GM12878 (cell line): ENCODE data around the gene GPM6B. TPM values are rescaled to one million over a fixed set of nuclear protein-coding genes. Genes with fewer than 3 reads are reported as not detected.
A peak's percentile ranks its signal among the peaks of the same experiment; 100 is the strongest.

Experiments used
- ATAC-seq: fragments of 200-7000 bp; cut with Tn5 transposase; 3 replicates; pipeline ENCODE4 v1.9.1; 2020; ENCODE audit warnings: mild to moderate bottlenecking, moderate library complexity
- BruUV-seq: library from RNA; stranded (reverse); fragments of 400-500 nt; replicated peaks from 2 replicates; lab custom pipeline; 2021; lab: Mats Ljungman, UMichigan
- CTCF ChIA-PET: fragments of 300-600 bp; sonication (Branson Sonifier 250); formaldehyde crosslinking; extraction: SDS; loops from one replicate; lab custom pipeline; 2021; ENCODE audit warnings: inconsistent platforms; lab: Yijun Ruan, JAX
- POLR2A ChIA-PET: fragments of 350-600 bp; formaldehyde crosslinking; extraction: SDS; loops from one replicate; lab custom pipeline; 2021; ENCODE audit warnings: inconsistent platforms; lab: Charles Lee
- RAD21 ChIA-PET: fragments of 300-600 bp; sonication (Branson Sonifier 250); formaldehyde crosslinking; loops from one replicate; lab custom pipeline; 2023; ENCODE audit warnings: antibody characterized with exemption; ENCODE audit not compliant: unreplicated experiment; lab: Charles Lee
- SMC1A ChIA-PET: fragments of 300-600 bp; sonication (Branson Sonifier 250); formaldehyde crosslinking; loops from one replicate; lab custom pipeline; 2023; ENCODE audit not compliant: unreplicated experiment, uncharacterized antibody; lab: Charles Lee
- DNase-seq: peaks from one replicate; pipeline ENCODE4 v3.0.0-alpha.2; 2011; ENCODE audit warnings: low read depth, low spot score
- FAIRE-seq: peaks from 3 replicates; lab custom pipeline; 2011; peaks lifted over from hg19 to GRCh38; lab: Jason Lieb, UNC
- H2AFZ ChIP-seq: 2 replicates; pipeline ENCODE4 v1.6.0; 2011; ENCODE audit warnings: low read depth, low read length, control low read depth; ENCODE audit not compliant: control insufficient read depth
- H3K27ac ChIP-seq: 2 replicates; pipeline ENCODE4 v1.5.1; 2011; ENCODE audit warnings: control low read depth; ENCODE audit not compliant: control insufficient read depth, insufficient read depth
- H3K27me3 ChIP-seq, 2 experiments: replicated peaks in 1 of 2; 2 replicates each; pipeline versions ENCODE4 v1.6.0 to v1.6.1; 2011; ENCODE audit warnings: low read length in 1 of 2; ENCODE audit not compliant: control insufficient read depth in 2 of 2, insufficient read depth in 2 of 2
- H3K36me3 ChIP-seq, 2 experiments: 2 replicates each; pipeline ENCODE4 v1.5.1; 2011; ENCODE audit warnings: low read length in 1 of 2; ENCODE audit not compliant: control insufficient read depth in 2 of 2, insufficient read depth in 2 of 2
- H3K4me1 ChIP-seq: 2 replicates; pipeline ENCODE4 v1.6.1; 2011; ENCODE audit warnings: mild to moderate bottlenecking, low read length, moderate library complexity, mixed read lengths; ENCODE audit not compliant: control insufficient read depth, insufficient read depth
- H3K4me2 ChIP-seq: 2 replicates; pipeline ENCODE4 v1.6.0; 2011; ENCODE audit warnings: control low read depth; ENCODE audit not compliant: control insufficient read depth, insufficient read depth
- H3K4me3 ChIP-seq: fragments of 200-600 bp; sonication (generic); 2 replicates; pipeline ENCODE4 v1.5.1; 2016
- H3K79me2 ChIP-seq: 2 replicates; pipeline ENCODE4 v1.6.0; 2011; ENCODE audit warnings: low read length; ENCODE audit not compliant: control insufficient read depth, insufficient read depth
- H3K9ac ChIP-seq: 2 replicates; pipeline ENCODE4 v1.8.0; 2011; ENCODE audit warnings: low read length, control low read depth, mixed read lengths; ENCODE audit not compliant: control insufficient read depth, insufficient read depth
- H3K9me3 ChIP-seq: replicated peaks from 3 replicates; pipeline ENCODE4 v1.5.1; 2011; ENCODE audit warnings: mild to moderate bottlenecking, low read length; ENCODE audit not compliant: control insufficient read depth, insufficient read depth
- H4K20me1 ChIP-seq: 2 replicates; pipeline ENCODE4 v1.6.0; 2011; ENCODE audit not compliant: control insufficient read depth, insufficient read depth
- ASH2L ChIP-seq: fragments of 300-600, 200-600 bp; sonication (generic); IDR thresholded peaks from 2 replicates; pipeline ENCODE4 v1.6.1; 2017; ENCODE audit warnings: low read depth, mild to moderate bottlenecking, borderline replicate concordance
- CHD1 ChIP-seq: IDR thresholded peaks from 2 replicates; pipeline ENCODE4 v1.6.1; 2012; ENCODE audit warnings: low read depth, low read length, improper control_type of control experiment
- CHD4 ChIP-seq: fragments of 200-600 bp; sonication (generic); IDR thresholded peaks from 2 replicates; pipeline ENCODE4 v1.6.1; 2016; ENCODE audit warnings: mild to moderate bottlenecking
- ETV6 ChIP-seq, 2 experiments: fragments of 450-650 bp in 1 of 2; IDR thresholded peaks in 1 of 2; conservative IDR thresholded peaks in 1 of 2; 2 replicates each; pipeline ENCODE4 v1.6.1; 2014; ENCODE audit warnings: antibody characterized with exemption in 1 of 2, borderline replicate concordance in 1 of 2, low read depth in 1 of 2, mild to moderate bottlenecking in 1 of 2, moderate library complexity in 1 of 2
- HDAC2 ChIP-seq: fragments of 200-600 bp; sonication (generic); IDR thresholded peaks from 2 replicates; pipeline ENCODE4 v1.6.1; 2017
- MTA2 ChIP-seq: fragments of 450-650 bp; IDR thresholded peaks from 2 replicates; pipeline ENCODE4 v1.6.1; 2016; ENCODE audit warnings: low read depth, mild to moderate bottlenecking, moderate library complexity
- RAD21 ChIP-seq: IDR thresholded peaks from 2 replicates; pipeline ENCODE4 v1.6.1; 2011; ENCODE audit warnings: mild to moderate bottlenecking, low read depth, low read length, moderate library complexity; ENCODE audit not compliant: insufficient read depth
- RFX5 ChIP-seq: IDR thresholded peaks from 2 replicates; pipeline ENCODE4 v1.6.1; 2011; ENCODE audit warnings: low read depth, low read length, improper control_type of control experiment
- SMC3 ChIP-seq: IDR thresholded peaks from 2 replicates; pipeline ENCODE4 v1.6.1; 2011; ENCODE audit warnings: low read length, improper control_type of control experiment, borderline replicate concordance
- SPI1 ChIP-seq: IDR thresholded peaks from 2 replicates; pipeline ENCODE4 v1.6.1; 2011; ENCODE audit warnings: low read depth, mild to moderate bottlenecking, low read length, moderate library complexity, borderline replicate concordance; ENCODE audit not compliant: insufficient read depth
- STAT1 ChIP-seq: fragments of 450-650 bp; conservative IDR thresholded peaks from 2 replicates; pipeline ENCODE4 v1.6.1; 2014; ENCODE audit warnings: antibody characterized with exemption, mild to moderate bottlenecking
- SUZ12 ChIP-seq: fragments of 200-600 bp; sonication (generic); IDR thresholded peaks from one replicate; pipeline ENCODE4 v1.6.1; 2018; ENCODE audit warnings: antibody characterized with exemption, mild to moderate bottlenecking; ENCODE audit not compliant: unreplicated experiment
- WGBS: methylation state at CpG from one replicate; pipeline ENCODE4 v1.1.6; 2016; ENCODE audit warnings: low lambda C conversion rate; ENCODE audit not compliant: insufficient replicate concordance, insufficient coverage; ENCODE audit errors: missing lambda C conversion rate; 5-methylcytosine and 5-hydroxymethylcytosine counted together
- in situ Hi-C: fragments of 300-500 bp; cut with MboI; formaldehyde crosslinking; loops from 9 replicates; pipeline ENCODE4 v1.14.3; 2018; ENCODE audit warnings: mixed read lengths
- intact Hi-C: fragments of 100-400 bp; cut with micrococcal nuclease; formaldehyde crosslinking; loops from one replicate; pipeline ENCODE4 v1.14.2; 2022; ENCODE audit not compliant: unreplicated experiment
- polyA plus RNA-seq, 11 experiments: library from polyadenylated mRNA; depleted of rRNA in 4 of 11; unstranded in 6 of 11; stranded (reverse) in 5 of 11; fragments of >200 nt; fragmentation: Nextera tagmentation in 4 of 11; fragmentation: Illumina TruSeq in 1 of 11; extraction: Ambion mirVana in 4 of 11; extraction: Trizol in 1 of 11; gene quantifications; 1 replicate in 1 of 11; 2 replicates in 10 of 11; pipeline versions ENCODE4 v1.2.1 to v1.2.3, GENCODE V29; 2011 to 2016; ENCODE audit warnings: inconsistent platforms in 2 of 11, missing spikeins in 2 of 11, low read depth in 1 of 11
- total RNA-seq, 4 experiments: library from RNA; depleted of rRNA in 3 of 4; stranded (reverse); fragments of >200 nt in 3 of 4; fragmentation: Illumina TruSeq in 1 of 4; extraction: Trizol in 1 of 4; gene quantifications; 2 replicates each; pipeline versions ENCODE4 v1.2.1 to v1.2.3, GENCODE V29; 2013 to 2021
- TF ChIP-seq, protein P1 (sequence below), 3 experiments: IDR thresholded peaks in 2 of 3; conservative IDR thresholded peaks in 1 of 3; 2 replicates each; pipeline ENCODE4 v1.5.1; 2011; ENCODE audit warnings: low read depth in 3 of 3, low read length in 3 of 3, mild to moderate bottlenecking in 3 of 3, control low read depth in 2 of 3, moderate library complexity in 2 of 3, inconsistent platforms in 1 of 3, mixed read lengths in 1 of 3; ENCODE audit not compliant: control insufficient read depth in 2 of 3, insufficient read depth in 1 of 3; ENCODE audit errors: extremely low read depth in 1 of 3
- TF ChIP-seq, protein P2 (sequence below): fragments of 450-650 bp; IDR thresholded peaks from 2 replicates; pipeline ENCODE4 v1.6.1; 2017; ENCODE audit warnings: antibody characterized with exemption, mild to moderate bottlenecking, moderate library complexity
- TF ChIP-seq, protein P3 (sequence below): IDR thresholded peaks from 2 replicates; pipeline ENCODE4 v1.6.1; 2011; ENCODE audit warnings: low read depth, mild to moderate bottlenecking, low read length, moderate library complexity, borderline replicate concordance; ENCODE audit errors: extremely low read depth

GPM6B gene
- total and polyA plus RNA-seq, 10 of the 15 experiments (the other 5 are each of a cell fraction or from before 2014, with no cell fraction given), result 0.01 to 2.6 (median 0.37) TPM; not detected in 2

DNA sequence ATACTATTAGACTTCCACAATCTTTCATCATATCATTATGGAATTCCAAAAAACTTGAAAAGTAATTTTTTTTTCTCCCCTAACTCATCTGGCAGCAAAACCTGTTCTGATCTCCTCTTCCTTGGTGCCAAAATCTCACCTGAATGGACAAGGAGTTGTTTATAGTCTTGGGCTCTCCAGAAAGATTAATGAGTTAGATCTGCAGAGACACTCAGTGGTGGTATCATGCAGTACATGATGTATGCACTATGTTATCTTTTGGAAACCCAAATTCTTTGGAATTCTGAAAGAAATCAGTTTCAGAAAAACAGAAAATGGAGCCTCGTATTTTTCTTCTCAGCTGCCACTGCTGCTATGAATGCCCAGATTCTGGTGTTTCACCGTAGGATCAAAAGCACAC, 11.7 kb downstream of the GPM6B start:
- Histone ChIP-seq H3K4me2 (no peak overlapping the region), H3K27ac (no peak overlapping the region), H3K79me2 (no peaks in the 10 kb centered on the region), H4K20me1 (no peaks in the 10 kb centered on the region), H2AFZ (no peak overlapping the region), H3K27me3 (0 out of 4 replicates have a peak, but pooled peaks cover 0 to 6% of the 10 kb centered on the region in 2 experiments), H3K9me3 (no peaks in the 10 kb centered on the region; the same call in 2 of the 3 replicates), H3K4me1 (no peaks in the 10 kb centered on the region), H3K9ac (no peak overlapping the region), H3K36me3 (no peaks in the 10 kb centered on the region), H3K4me3 (no peak overlapping the region)
- RAD21 ChIA-PET, result no interaction called here
- ATAC-seq (peak; percentile 48; the same call in 2 of the 3 replicates), FAIRE-seq (no peak), DNase-seq (no peak)
- no TSS peak for BruUV-seq
- in situ Hi-C loops (no loop called here), intact Hi-C loops (loop anchor here (2.0 kb wide), 1 partner anchor 54 kb away; no protein-coding TSS in a partner anchor)
- CTCF ChIA-PET, result interaction anchor here (1.2 kb wide), 1 partner anchor 25 kb away, joined by 3 read pairs; no protein-coding TSS in a partner anchor
- 54% methylated on average over 2 of the region's 2 CpGs for WGBS
- SMC1A ChIA-PET, result no interaction called here
- POLR2A ChIA-PET, result no interaction called here
- TF ChIP-seq SUZ12, result no peak
- TF ChIP-seq SPI1, result no peak
- TF ChIP-seq ASH2L, result no peak
- TF ChIP-seq HDAC2, result no peak
- TF ChIP-seq ETV6 (conservative IDR thresholded peaks at IDR 0.05 in 1 of 2, IDR thresholded peaks at IDR 0.05 in 1 of 2; ENCODE audit: borderline replicate concordance in 1 of 2, low read depth in 1 of 2), result no peak
- TF ChIP-seq, protein P1, sequence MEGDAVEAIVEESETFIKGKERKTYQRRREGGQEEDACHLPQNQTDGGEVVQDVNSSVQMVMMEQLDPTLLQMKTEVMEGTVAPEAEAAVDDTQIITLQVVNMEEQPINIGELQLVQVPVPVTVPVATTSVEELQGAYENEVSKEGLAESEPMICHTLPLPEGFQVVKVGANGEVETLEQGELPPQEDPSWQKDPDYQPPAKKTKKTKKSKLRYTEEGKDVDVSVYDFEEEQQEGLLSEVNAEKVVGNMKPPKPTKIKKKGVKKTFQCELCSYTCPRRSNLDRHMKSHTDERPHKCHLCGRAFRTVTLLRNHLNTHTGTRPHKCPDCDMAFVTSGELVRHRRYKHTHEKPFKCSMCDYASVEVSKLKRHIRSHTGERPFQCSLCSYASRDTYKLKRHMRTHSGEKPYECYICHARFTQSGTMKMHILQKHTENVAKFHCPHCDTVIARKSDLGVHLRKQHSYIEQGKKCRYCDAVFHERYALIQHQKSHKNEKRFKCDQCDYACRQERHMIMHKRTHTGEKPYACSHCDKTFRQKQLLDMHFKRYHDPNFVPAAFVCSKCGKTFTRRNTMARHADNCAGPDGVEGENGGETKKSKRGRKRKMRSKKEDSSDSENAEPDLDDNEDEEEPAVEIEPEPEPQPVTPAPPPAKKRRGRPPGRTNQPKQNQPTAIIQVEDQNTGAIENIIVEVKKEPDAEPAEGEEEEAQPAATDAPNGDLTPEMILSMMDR (IDR thresholded peaks at IDR 0.05 in 2 of 3, conservative IDR thresholded peaks at IDR 0.05 in 1 of 3; ENCODE audit: control insufficient read depth in 2 of 3, extremely low read depth in 1 of 3, insufficient read depth in 1 of 3, low read depth in 3 of 3, low read length in 3 of 3), result peak in 2 of 3 experiments; percentile 16 to 31; a peak in 2 of 6 replicates
- TF ChIP-seq, protein P2, sequence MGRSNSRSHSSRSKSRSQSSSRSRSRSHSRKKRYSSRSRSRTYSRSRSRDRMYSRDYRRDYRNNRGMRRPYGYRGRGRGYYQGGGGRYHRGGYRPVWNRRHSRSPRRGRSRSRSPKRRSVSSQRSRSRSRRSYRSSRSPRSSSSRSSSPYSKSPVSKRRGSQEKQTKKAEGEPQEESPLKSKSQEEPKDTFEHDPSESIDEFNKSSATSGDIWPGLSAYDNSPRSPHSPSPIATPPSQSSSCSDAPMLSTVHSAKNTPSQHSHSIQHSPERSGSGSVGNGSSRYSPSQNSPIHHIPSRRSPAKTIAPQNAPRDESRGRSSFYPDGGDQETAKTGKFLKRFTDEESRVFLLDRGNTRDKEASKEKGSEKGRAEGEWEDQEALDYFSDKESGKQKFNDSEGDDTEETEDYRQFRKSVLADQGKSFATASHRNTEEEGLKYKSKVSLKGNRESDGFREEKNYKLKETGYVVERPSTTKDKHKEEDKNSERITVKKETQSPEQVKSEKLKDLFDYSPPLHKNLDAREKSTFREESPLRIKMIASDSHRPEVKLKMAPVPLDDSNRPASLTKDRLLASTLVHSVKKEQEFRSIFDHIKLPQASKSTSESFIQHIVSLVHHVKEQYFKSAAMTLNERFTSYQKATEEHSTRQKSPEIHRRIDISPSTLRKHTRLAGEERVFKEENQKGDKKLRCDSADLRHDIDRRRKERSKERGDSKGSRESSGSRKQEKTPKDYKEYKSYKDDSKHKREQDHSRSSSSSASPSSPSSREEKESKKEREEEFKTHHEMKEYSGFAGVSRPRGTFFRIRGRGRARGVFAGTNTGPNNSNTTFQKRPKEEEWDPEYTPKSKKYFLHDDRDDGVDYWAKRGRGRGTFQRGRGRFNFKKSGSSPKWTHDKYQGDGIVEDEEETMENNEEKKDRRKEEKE, result no peak
- peak; percentile 29; the same call in 1 of the 2 replicates for TF ChIP-seq RAD21
- no peak for TF ChIP-seq STAT1
- TF ChIP-seq RFX5, result no peak
- TF ChIP-seq, protein P3, sequence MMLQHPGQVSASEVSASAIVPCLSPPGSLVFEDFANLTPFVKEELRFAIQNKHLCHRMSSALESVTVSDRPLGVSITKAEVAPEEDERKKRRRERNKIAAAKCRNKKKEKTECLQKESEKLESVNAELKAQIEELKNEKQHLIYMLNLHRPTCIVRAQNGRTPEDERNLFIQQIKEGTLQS, result no peak
- TF ChIP-seq MTA2, result no peak
- no peak for TF ChIP-seq CHD4
- TF ChIP-seq CHD1, result no peak
- TF ChIP-seq SMC3, result peak; percentile 15; the same call in 1 of the 2 replicates
